Stimulated activated effector memory CD8-positive, alpha-beta T cell treated with anti-CD3 and anti-CD28 coated beads, Interleukin-12 subunit alpha, Interleukin-12 subunit beta, amount 100 ng/mL, for 72 hours (primary cell): ENCODE data around the gene CCT6A.
"Not testable (repeated sequence)": the region's sequence is repeated elsewhere in the genome, so short reads cannot be mapped to it uniquely, and the experiment has no call there.

Source experiments
- ATAC-seq: fragments of 150-1000 bp; cut with Tn5 transposase; 2 replicates; pipeline ENCODE4 v1.10.0; 2021
- DNase-seq, 2 donors: peaks; one replicate each; pipeline ENCODE4 v3.0.0; 2021 to 2022; ENCODE audit warnings: low spot score in 2 of 2
- H3K27ac Mint-ChIP-seq: one replicate; pipeline ENCODE4 v1.8.0; 2022; ENCODE audit warnings: mild to moderate bottlenecking, mixed read lengths
- H3K36me3 Mint-ChIP-seq: one replicate; pipeline ENCODE4 v1.8.0; 2022; ENCODE audit warnings: mild to moderate bottlenecking, mixed read lengths
- H3K4me1 Mint-ChIP-seq: one replicate; pipeline ENCODE4 v1.8.0; 2022; ENCODE audit warnings: mixed read lengths
- H3K4me3 Mint-ChIP-seq: one replicate; pipeline ENCODE4 v1.8.0; 2022; ENCODE audit warnings: mild to moderate bottlenecking, mixed read lengths
- H3K9me3 Mint-ChIP-seq: one replicate; pipeline ENCODE4 v1.8.0; 2022; ENCODE audit warnings: mixed read lengths

CCT6A gene

DNA sequence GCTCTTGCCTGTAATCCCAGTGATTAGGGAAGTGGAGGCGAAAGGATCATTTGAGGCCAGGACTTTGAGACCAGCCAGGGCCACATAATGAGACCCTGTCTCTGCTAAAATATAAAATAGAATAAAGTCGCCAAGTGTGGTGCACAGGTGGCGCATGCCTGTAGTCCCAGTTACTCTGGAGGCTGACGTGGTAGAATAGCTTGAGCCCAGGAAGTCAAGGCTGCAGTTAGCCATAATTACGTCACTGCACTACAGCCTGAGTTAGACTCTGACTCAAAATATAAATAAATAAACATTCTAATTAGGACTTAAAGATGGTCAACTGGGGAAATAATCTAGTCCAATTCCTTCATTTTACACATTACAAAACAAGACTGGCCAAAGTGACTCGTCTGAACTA, 53.9 kb downstream of the CCT6A start:
- DNase-seq (no peak), ATAC-seq (peak; percentile 33)
- peaks cover 3% of the 10 kb centered on the region for H3K9me3 Mint-ChIP-seq
- peaks cover 21% of the 10 kb centered on the region for H3K4me1 Mint-ChIP-seq
- peak overlapping the region; percentile 98 for H3K4me3 Mint-ChIP-seq
- peaks cover 63% of the 10 kb centered on the region for H3K36me3 Mint-ChIP-seq
- H3K27ac Mint-ChIP-seq: peak overlapping the region; percentile 100

DNA sequence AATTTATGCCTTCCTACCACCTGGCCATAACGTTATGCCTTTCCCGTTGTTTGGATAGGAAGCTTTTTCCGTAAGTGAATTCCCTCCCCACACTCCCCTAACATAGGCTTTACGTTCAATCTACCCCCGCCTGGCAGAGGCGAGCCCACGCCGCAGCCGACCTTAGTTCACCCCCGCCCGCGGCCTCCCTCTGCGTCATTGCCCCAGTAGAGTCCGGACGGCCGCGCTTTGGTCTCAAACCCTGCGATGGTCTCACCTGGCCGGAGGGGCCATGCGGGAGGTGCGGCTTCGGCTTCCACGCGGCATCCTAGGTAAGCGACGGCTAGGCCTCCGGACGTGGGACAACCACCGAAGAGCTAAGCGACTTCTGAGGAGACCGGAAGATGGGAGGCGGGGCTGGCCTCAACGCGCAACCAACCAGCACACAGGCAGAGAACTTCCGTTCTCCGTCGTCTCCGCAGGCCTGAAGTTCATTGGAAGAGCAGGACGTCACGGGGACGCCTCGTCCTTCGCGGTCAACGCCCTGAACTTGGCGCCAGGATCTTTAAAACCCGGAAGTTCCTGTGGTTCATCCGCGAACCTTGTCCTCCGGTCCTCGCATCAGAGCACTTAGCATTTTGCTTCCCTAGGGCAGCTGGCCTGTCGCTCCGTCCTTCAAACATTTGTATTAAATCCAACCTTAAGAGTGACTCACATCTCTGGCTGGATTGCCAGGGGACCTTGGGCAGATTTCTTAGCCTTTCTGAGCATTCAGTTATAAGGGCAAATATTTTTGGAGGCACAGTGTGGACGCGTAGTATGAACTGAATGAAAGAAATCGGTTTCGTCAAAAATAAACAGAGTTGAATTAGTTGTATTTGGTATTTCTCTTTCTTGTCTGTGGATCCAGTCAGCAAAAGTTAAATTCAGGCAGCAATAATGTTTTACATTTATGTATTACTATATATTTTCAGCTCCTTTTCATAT, 54.8 kb downstream of the CCT6A start, which contains the start of gene CHCHD2:
Gene CHCHD2 (minus strand): TSS at position 369 of the 966 bp plus-strand sequence. CDS start 63 bp downstream, at position 306.
- H3K36me3 Mint-ChIP-seq: peaks cover 54% of the 10 kb centered on the region
- peak; percentile 99 for ATAC-seq

GRCh38 chr7:56107954-56108258, 56.3 kb downstream of the CCT6A start:
- H3K4me3 Mint-ChIP-seq: peak overlapping the region; percentile 98
- peaks cover 3% of the 10 kb centered on the region for H3K9me3 Mint-ChIP-seq
- no peak for DNase-seq
- H3K36me3 Mint-ChIP-seq: peaks cover 39% of the 10 kb centered on the region
- H3K27ac Mint-ChIP-seq: no peak overlapping the region
- H3K4me1 Mint-ChIP-seq: peaks cover 21% of the 10 kb centered on the region
- no peak for ATAC-seq

More for the DNA sequence above, 54.8 kb downstream of the CCT6A start, which contains the start of gene CHCHD2:
- Mint-ChIP-seq H3K4me1 (peaks cover 21% of the 10 kb centered on the region), H3K9me3 (peaks cover 3% of the 10 kb centered on the region), H3K27ac (peak within 1 kb of the TSS; percentile 100), H3K4me3 (peak within 1 kb of the TSS; percentile 98)
- peak; percentile 74 to 93 for DNase-seq

DNA sequence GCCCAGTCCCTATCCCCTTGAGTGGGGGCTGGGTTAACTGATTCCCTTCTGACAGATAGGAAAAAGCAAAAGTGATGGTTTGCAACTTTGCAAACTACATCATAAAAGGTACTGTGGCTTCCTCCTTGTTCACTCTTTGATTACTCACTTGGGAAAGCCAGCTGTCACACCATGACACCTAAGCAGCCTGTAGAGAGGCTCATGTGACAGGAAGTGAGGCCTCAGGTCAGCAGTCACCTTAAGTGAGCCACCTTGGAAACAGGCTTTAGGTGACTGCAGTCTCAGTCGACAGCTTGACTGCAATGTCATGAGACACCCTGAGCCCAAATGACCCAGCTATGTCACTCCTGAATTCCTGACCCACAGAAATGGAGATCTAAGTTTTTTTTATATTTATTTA, 59.0 kb downstream of the CCT6A start:
- peaks cover 3% of the 10 kb centered on the region for H3K9me3 Mint-ChIP-seq
- H3K4me3 Mint-ChIP-seq: no peak overlapping the region
- DNase-seq: no peak
- H3K4me1 Mint-ChIP-seq: peaks cover 21% of the 10 kb centered on the region
- peaks cover 12% of the 10 kb centered on the region for H3K36me3 Mint-ChIP-seq
- no peak overlapping the region for H3K27ac Mint-ChIP-seq
- ATAC-seq: peak; percentile 22

- H3K36me3 Mint-ChIP-seq: not testable (repeated sequence)
Observed at GRCh38 chr7:56112244-56112643, 60.7 kb downstream of the CCT6A start.

More at GRCh38 chr7:56112244-56112643, 60.7 kb downstream of the CCT6A start:
- DNase-seq, ATAC-seq, H3K9me3 Mint-ChIP-seq, H3K27ac Mint-ChIP-seq, H3K4me3 Mint-ChIP-seq, H3K4me1 Mint-ChIP-seq: not testable (repeated sequence)
